Keratinocyte (primary cell): ENCODE results near the gene LSM12. TPM values are rescaled to one million over a fixed set of nuclear protein-coding genes. Genes with fewer than 3 reads are reported as not detected.

ENCODE experiments used
- DNase-seq: peaks from one replicate; pipeline ENCODE4 v3.0.0-alpha.2; 2011; ENCODE audit warnings: low read depth, missing footprints, low spot score
- FAIRE-seq: peaks from 2 replicates; lab custom pipeline; 2011; peaks lifted over from hg19 to GRCh38; lab: Jason Lieb, UNC
- H2AFZ ChIP-seq: 2 replicates; pipeline ENCODE4 v1.6.0; 2012; ENCODE audit warnings: low read length, control low read depth, inconsistent platforms; ENCODE audit not compliant: control insufficient read depth
- H3K27ac ChIP-seq: 2 replicates; pipeline ENCODE4 v1.5.1; 2011; ENCODE audit warnings: low read length; ENCODE audit not compliant: control insufficient read depth, insufficient read depth
- H3K27me3 ChIP-seq: 3 replicates; pipeline ENCODE4 v1.6.0; 2011; ENCODE audit warnings: low read length; ENCODE audit not compliant: control insufficient read depth, insufficient read depth; ENCODE audit errors: extremely low read depth
- H3K36me3 ChIP-seq, 2 experiments: 2 replicates in 1 of 2; 3 replicates in 1 of 2; pipeline ENCODE4 v1.5.1; 2011; ENCODE audit warnings: low read length in 2 of 2, mild to moderate bottlenecking in 1 of 2; ENCODE audit not compliant: control insufficient read depth in 2 of 2, insufficient read depth in 2 of 2; ENCODE audit errors: extremely low read depth in 1 of 2
- H3K4me1 ChIP-seq: 3 replicates; pipeline ENCODE4 v1.5.1; 2011; ENCODE audit warnings: low read length; ENCODE audit not compliant: control insufficient read depth, insufficient read depth; ENCODE audit errors: extremely low read depth
- H3K4me2 ChIP-seq: 3 replicates; pipeline ENCODE4 v1.6.0; 2011; ENCODE audit warnings: low read depth, low read length; ENCODE audit not compliant: control insufficient read depth, insufficient read depth; ENCODE audit errors: extremely low read depth
- H3K4me3 ChIP-seq, 3 experiments: fragments of 200-600 bp in 1 of 3; sonication (generic) in 1 of 3; 2 replicates in 2 of 3; 3 replicates in 1 of 3; pipeline ENCODE4 v1.5.1; 2011 to 2016; ENCODE audit warnings: low read length in 3 of 3, mild to moderate bottlenecking in 3 of 3, control low read depth in 2 of 3, inconsistent platforms in 1 of 3, low read depth in 1 of 3, mixed read lengths in 1 of 3, mixed run types in 1 of 3, moderate library complexity in 1 of 3; ENCODE audit not compliant: control insufficient read depth in 2 of 3, insufficient read depth in 2 of 3; ENCODE audit errors: extremely low read depth in 1 of 3
- H3K79me2 ChIP-seq: 2 replicates; pipeline ENCODE4 v1.6.0; 2012; ENCODE audit warnings: low read length; ENCODE audit not compliant: control insufficient read depth, insufficient read depth
- H3K9ac ChIP-seq: 3 replicates; pipeline ENCODE4 v1.6.0; 2011; ENCODE audit warnings: low read length; ENCODE audit not compliant: control insufficient read depth, insufficient read depth; ENCODE audit errors: extremely low read depth
- H3K9me1 ChIP-seq: 3 replicates; pipeline ENCODE4 v1.6.0; 2011; ENCODE audit warnings: low read length; ENCODE audit not compliant: control insufficient read depth, insufficient read depth; ENCODE audit errors: extremely low read depth
- H3K9me3 ChIP-seq: 2 replicates; pipeline ENCODE4 v1.5.1; 2012; ENCODE audit warnings: low read depth, low read length; ENCODE audit not compliant: control insufficient read depth
- H4K20me1 ChIP-seq: 3 replicates; pipeline ENCODE4 v1.6.0; 2011; ENCODE audit warnings: low read length; ENCODE audit not compliant: control insufficient read depth, insufficient read depth; ENCODE audit errors: extremely low read depth
- EZH2 ChIP-seq: IDR thresholded peaks from one replicate; pipeline ENCODE4 v1.6.1; 2012; ENCODE audit warnings: inconsistent platforms, mild to moderate bottlenecking, low read length, moderate library complexity
- dilution Hi-C: fragments of 300-500 bp; cut with MboI; formaldehyde crosslinking; loops from one replicate; pipeline ENCODE4 v1.7.0; 2020; ENCODE audit warnings: low sequenced_read_pairs; ENCODE audit not compliant: extremely low pct_ligation_motif_present
- polyA plus RNA-seq, 5 experiments: library from polyadenylated mRNA; depleted of rRNA in 3 of 5; stranded (reverse) in 3 of 5; stranded (forward) in 1 of 5; unstranded in 1 of 5; fragments of >200 nt; gene quantifications; 1 replicate in 1 of 5; 2 replicates in 3 of 5; 3 replicates in 1 of 5; pipeline versions ENCODE4 v1.2.1 to v1.2.3, GENCODE V29; 2011 to 2012; ENCODE audit warnings: missing spikeins in 2 of 5, low read depth in 1 of 5, low replicate concordance in 1 of 5
- TF ChIP-seq, protein P1 (sequence below), 3 experiments: IDR thresholded peaks in 1 of 3; conservative IDR thresholded peaks in 1 of 3; optimal IDR thresholded peaks in 1 of 3; 2 replicates in 2 of 3; 3 replicates in 1 of 3; pipeline versions ENCODE3 to v1.5.1; 2011; ENCODE audit warnings: low read length in 3 of 3, mild to moderate bottlenecking in 3 of 3, moderate library complexity in 2 of 3, control low read depth in 1 of 3, inconsistent platforms in 1 of 3; ENCODE audit not compliant: insufficient read depth in 2 of 3; ENCODE audit errors: extremely low read depth in 1 of 3

LSM12 gene
- polyA plus RNA-seq, 1 donor (not counting 4 experiments of a cell fraction or from before 2014, with no cell fraction given), result 49.5 TPM

DNA sequence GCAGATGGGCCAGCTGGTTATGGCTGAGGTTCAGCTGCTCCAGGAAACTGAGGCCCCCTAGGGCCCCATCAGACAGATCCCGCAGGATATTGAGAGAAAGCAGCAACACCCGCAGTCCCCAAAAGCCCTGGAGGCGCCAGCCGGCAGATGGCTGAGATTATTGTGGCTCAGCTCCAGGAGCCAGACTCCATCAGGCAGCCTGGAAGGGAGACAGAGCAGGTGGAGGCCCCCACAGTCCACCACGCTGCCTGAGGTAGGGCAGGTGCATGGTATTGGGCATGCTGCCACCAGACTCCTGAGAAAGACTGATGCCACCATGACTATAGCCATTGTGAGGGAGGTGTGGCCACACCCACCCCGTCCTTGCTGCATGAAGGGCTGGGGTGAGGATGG lies 42.2 kb downstream of the LSM12 start:
- H3K9me3 ChIP-seq, result no peaks in the 10 kb centered on the region
- DNase-seq (no peak), FAIRE-seq (no peak)
- TF ChIP-seq, protein P1, sequence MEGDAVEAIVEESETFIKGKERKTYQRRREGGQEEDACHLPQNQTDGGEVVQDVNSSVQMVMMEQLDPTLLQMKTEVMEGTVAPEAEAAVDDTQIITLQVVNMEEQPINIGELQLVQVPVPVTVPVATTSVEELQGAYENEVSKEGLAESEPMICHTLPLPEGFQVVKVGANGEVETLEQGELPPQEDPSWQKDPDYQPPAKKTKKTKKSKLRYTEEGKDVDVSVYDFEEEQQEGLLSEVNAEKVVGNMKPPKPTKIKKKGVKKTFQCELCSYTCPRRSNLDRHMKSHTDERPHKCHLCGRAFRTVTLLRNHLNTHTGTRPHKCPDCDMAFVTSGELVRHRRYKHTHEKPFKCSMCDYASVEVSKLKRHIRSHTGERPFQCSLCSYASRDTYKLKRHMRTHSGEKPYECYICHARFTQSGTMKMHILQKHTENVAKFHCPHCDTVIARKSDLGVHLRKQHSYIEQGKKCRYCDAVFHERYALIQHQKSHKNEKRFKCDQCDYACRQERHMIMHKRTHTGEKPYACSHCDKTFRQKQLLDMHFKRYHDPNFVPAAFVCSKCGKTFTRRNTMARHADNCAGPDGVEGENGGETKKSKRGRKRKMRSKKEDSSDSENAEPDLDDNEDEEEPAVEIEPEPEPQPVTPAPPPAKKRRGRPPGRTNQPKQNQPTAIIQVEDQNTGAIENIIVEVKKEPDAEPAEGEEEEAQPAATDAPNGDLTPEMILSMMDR (optimal IDR thresholded peaks at IDR 0.05 in 1 of 3, IDR thresholded peaks at IDR 0.05 in 1 of 3, conservative IDR thresholded peaks at IDR 0.05 in 1 of 3; ENCODE audit: extremely low read depth in 1 of 3, insufficient read depth in 2 of 3, low read length in 3 of 3), result no peak
- TF ChIP-seq EZH2, result no peak
- no peaks in the 10 kb centered on the region for H3K4me1 ChIP-seq
- peaks cover 13 to 18% of the 10 kb centered on the region in 2 experiments for H3K36me3 ChIP-seq
- no peak overlapping the region for H3K4me2 ChIP-seq
- H3K27ac ChIP-seq, result no peak overlapping the region
- H3K27me3 ChIP-seq, result no peaks in the 10 kb centered on the region
- H3K9ac ChIP-seq, result no peak overlapping the region
- dilution Hi-C loops, result no loop called here
- H2AFZ ChIP-seq, result no peak overlapping the region
- H3K4me3 ChIP-seq, result no peak overlapping the region
- no peaks in the 10 kb centered on the region for H3K9me1 ChIP-seq
- no peaks in the 10 kb centered on the region for H4K20me1 ChIP-seq
- H3K79me2 ChIP-seq, result no peaks in the 10 kb centered on the region

DNA sequence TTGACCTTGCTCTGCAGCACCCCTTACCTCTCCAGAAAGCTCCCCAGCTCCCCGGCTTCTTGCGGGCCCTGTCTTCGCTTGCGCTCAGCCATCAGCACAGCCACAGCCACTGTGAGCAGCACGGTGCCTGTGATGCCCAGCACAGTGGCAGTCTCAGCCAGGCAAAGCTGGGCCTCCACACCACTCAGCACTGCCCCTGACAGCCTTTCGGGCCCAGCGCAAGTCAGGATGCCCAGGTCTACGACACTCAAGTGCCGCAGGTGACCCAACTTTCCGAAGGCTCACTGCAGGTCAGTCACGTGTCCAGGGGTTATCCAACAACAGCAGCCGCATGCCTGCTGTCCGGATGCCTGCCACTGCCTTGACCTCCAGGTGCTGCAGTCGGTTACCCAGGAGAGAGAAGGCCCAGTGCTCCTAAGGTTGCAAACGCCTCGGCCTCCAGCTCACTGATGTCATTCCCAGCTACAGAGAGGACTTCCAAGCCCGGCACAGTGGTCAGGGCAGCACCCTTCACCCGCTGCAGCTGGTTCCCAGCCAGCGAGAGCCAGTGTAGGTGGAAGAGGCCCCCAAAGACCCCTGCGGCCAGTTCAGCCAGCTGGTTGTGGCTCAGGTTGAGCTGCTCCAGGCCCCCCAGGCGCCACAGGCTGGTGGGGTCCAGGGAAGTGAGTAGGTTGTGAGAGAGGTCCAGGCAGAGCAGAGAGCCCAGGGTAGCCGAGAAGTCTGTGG lies 42.8 kb downstream of the LSM12 start:
- Histone ChIP-seq H3K27me3 (no peaks in the 10 kb centered on the region), H3K4me1 (no peaks in the 10 kb centered on the region), H3K36me3 (peaks cover 13 to 17% of the 10 kb centered on the region in 2 experiments), H3K9me3 (no peaks in the 10 kb centered on the region), H3K9me1 (no peaks in the 10 kb centered on the region), H3K79me2 (no peaks in the 10 kb centered on the region), H3K4me2 (no peak overlapping the region), H3K4me3 (no peak overlapping the region), H4K20me1 (no peaks in the 10 kb centered on the region), H2AFZ (no peak overlapping the region), H3K9ac (no peak overlapping the region), H3K27ac (no peak overlapping the region)
- TF ChIP-seq, protein P1 (optimal IDR thresholded peaks at IDR 0.05 in 1 of 3, IDR thresholded peaks at IDR 0.05 in 1 of 3, conservative IDR thresholded peaks at IDR 0.05 in 1 of 3; ENCODE audit: extremely low read depth in 1 of 3, insufficient read depth in 2 of 3, low read length in 3 of 3), result no peak
- no peak for TF ChIP-seq EZH2
- DNase-seq (no peak), FAIRE-seq (no peak)
- dilution Hi-C loops, result no loop called here
